CD4-positive, alpha-beta T cell treated with Interferon alpha-2 for 1 hour (primary cell): ENCODE data around the gene SHH.

Experiments used
- DNase-seq, 2 donors: peaks; one replicate each; pipeline ENCODE4 v3.0.0-alpha.2; 2020 to 2022

The SHH gene

DNA sequence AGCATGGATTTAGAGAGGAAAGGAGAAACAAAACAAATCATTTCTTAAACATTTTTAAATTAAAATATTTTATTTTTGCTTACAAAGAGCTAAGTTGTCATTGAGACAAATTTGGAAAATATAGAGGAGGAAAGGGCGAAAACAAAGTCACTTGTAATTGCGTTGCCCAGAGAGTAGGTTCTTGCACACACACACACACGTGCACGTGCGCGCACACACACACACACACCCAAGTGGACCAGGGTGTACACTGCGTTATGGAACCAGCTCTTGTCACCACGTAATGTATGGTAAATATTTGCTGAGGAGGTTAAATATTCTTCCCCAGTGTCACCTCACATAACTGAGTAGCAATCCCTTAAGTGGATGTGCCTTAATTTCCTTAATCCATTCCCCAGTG lies 21.6 kb downstream of the SHH start:
- no peak for DNase-seq

DNA sequence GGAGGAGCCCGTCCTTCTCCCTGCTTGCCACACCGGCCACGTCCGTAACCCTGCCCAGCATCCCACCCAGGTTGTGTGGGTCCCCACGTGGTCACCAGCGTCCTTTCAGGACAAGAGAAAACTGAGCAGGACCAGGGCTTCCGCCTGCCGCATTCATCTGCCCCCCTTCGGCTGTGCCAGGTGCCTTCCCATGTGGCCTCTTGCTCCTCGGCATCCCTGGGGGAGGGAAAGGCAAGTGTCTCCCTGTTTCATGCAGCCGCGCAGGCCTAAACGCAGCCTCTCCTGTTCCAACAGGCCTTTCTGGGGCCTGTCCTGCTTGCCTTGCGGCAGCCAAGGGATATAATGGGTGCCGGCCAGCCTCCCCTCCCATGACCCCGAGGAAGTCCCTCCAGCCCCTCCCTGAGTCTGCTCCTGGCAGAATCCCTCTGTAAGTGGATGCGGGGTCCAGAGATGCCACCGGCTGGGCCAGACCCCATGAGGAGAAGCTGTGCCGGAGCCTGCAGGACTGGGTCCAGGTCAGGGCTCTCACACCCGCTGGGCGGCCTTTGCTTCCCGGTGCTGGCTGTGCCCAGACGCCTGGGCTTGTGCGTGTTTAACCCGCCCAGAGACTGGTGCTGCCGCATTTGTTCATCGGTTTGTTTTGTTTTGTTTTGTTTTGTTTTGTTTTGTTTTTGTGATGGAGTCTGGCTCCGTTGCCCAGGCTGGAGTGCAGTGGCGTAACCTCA lies 23.1 kb downstream of the SHH start:
- DNase-seq: no peak

DNA sequence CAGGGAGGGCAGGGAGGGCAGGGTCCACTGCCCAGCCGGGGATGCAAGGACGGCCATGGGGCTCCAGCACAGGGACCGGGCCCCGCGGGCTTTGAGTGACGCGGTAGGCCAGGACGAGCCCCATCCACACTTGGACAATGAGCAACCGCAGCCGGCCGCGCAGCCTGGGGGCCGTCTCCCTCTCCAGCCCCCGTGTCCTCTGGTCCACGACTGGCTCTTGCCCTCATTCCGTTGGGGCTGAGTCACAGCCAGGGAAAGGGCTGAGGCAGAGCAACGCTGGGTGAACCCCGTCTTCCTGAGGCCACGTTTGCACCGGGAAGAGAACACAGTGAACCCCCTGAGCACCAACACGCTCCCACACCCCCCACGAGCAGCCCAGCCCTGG lies 23.7 kb downstream of the SHH start:
- no peak for DNase-seq

DNA sequence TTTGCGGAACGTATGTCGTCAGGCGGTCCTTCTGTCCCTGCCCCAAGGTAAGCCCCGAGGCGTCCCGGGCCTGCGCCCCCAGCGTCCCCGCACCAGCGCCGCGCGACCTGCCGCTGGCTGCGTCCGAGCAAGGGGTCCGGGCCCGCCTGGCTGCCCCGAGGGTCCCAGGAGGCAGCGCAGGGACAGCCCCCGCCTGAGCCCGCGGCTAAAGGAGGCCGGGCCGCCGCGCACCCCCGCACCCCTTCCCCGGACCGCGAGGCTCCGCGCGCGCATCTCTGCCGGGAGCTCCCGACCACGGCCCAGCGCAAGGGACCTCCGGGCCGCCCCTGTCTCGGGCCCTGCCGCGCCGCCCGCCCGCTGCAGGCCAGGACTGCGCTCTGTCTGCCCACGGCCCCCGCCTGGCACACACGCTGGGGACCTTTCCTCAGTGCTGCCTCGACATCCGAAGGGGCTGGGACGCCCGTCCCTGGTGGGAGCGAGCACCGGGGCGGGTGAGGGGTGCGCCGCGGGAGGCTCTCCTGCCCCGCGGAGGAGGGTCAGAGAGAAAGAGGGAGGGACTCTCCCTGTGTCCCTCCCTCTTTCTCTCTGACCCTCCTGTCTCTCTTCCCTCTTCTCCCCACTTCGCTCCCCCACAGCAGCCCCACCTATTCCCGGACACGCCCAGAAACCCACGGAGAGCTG lies 25.0 kb downstream of the SHH start:
- DNase-seq: no peak

DNA sequence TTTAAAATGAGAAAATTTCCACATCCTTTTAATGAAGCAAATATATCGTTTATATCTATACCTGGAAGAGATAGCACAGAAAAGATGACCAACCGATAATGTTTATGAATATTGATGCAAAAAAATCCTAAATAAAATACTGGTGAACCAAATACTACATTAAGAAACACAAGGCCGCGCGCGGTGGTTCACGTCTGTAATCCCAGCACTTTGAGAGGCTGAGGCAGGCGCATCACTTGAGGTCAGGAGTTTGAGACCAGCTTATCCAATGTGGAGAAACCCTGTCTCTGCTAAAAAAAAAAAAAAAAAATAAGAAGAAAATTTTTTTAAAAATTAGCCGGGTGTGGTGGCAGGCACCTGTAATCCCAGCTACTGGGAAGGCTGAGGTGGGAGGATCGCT lies 25.8 kb downstream of the SHH start:
- no peak for DNase-seq

DNA sequence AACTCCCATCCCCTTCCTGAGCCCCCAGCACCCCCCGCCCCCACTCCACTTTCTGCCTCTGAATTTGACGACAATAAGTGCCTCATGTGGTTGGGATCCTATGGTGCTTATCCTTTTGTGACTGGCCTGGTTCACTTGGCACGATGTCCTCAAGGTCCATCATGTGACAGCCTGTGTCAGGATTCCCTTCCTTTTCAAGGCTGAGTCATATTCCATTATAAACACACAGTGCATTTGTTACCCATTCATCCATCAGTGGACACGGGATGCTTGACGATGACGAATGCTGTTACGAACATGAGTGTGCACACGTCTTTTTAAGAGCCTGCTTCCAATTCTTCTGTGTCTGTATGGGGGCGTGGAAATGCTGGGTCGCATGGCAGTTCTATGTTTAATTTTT lies 26.7 kb downstream of the SHH start:
- no peak for DNase-seq

DNA sequence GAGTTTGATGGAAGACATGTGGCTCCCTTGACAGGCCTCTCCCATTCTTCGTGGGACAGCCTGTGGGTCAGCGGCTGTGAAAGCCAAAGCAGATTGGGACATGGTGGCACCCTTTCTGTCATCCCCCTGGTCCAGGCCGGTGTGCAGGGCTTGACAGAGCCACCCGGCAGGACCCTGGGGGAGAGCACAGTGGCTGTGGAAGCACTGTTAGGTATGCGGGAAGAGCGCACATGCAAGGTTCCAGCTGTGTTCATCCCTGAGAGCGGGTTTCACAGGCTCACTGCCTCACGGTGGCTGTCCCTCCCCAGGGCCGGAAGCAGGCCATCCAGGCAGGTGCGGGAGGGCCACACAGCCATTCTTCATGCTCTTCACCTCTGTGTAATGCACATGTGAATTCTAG lies 29.8 kb downstream of the SHH start:
- DNase-seq: no peak

DNA sequence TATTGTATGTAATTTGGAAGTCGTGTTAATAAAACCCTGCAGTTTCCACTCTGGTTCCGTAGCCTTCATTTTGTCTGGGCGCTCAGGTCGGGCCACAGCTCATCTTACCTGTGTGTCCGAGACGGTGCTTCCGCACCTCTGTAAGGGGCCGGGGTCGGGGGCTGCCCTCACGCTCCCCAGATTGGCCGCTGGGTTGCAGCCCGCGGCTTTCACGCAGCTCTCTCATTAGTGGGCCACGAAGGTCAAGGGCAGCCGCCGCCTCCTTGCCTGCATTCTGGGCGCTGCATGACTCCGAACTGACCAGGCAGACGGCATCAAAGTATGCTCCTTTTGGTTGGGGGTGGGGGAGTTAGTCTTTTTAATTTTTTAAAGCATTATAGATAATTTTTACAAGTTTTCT lies 30.8 kb downstream of the SHH start:
- DNase-seq: no peak

DNA sequence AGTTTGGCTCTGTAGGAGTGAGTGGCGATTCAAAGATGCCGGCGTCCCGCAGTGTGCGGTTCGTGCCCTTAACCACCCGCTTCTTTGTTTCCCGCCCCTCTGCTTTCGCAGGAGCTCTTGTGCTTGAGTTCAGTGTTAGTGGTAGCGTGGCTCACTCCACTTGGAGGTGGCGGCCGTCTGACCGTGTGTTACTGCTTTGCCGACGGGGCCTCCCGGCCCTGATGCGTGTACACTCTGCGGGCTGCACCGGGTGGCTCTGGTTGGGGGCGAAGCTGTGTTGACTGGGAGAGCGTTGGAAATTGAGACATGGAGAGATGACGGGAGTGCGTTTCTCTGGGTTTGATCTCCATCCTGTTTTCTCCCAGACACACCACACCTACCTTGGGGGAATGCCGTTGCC lies 31.4 kb downstream of the SHH start:
- DNase-seq: no peak

DNA sequence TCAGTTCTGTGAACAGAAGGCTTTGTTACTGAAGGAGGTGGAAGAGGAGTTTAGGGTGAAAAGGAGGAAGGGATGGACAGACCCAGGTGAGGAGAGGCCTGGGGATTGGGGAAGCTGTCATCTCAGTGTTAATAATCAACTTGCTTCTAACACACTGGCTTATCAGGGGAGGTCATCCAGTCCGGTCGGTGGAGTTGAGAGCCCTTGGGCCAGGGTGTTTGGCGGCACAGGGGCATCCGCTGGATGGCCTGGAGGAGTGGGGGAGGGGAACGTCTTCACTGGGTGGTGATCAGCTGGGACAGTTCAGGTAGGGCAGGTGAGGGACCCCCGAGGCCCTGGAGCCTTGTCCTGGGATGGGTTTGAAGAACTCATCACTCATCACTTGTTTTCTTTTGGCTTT lies 33.9 kb downstream of the SHH start:
- no peak for DNase-seq

DNA sequence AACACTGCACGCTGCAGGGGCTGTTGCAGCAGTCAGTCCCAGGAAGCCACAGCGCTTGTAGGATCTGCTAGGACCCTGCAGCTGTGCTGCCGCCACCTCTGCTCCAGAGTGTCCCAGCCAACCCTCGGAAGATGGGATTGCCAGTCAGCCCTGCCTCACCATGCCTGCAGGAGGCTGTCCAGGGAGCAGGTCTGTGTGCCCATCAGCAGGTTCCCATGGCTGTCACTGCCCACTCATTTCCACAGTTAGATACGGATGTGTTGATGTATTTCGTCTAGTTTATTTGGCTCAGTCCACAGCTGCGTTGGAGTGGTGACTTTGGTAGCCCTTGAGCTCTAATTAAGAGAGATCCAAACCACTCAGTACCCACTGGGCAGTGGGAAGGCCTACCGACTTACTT lies 35.7 kb downstream of the SHH start:
- DNase-seq: no peak

DNA sequence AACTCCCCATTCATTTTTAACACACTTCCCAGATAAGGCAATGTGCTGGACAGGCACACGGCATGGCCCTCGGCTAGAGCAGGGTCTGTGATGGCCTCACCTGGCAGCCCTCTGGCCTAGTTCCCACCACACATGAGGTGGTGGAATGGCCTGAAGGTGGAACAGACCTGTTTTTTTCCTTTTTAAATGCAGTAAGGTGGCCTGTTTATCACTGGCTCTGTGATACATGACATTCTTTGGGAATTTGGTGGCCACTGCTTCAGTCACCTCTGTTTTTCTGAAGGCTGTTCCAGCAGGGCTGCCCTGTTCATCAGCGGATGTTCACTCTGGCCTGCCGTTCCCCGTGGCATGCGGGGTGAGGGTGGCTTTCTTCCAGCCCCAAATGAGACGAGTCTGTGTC lies 36.6 kb downstream of the SHH start:
- no peak for DNase-seq

DNA sequence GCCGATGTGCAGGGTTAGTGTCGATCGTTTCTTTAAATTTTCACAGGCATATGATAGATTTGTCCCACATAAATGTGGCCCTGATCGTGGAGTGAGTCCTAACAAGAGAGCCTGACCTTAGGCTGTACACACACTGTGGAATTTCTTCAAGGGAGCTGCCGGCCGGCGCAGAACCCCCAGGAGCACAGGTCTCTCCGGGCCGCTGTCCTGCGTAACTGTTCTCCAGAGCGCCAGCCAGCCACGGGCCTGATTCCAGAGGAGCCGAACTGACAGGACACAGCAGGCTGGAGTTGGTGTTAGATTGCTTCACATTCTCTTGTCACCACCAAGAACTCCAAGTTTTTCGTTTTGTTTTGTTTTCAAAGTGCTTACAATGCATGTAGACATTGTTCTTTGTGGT lies 37.3 kb downstream of the SHH start:
- no peak for DNase-seq

DNA sequence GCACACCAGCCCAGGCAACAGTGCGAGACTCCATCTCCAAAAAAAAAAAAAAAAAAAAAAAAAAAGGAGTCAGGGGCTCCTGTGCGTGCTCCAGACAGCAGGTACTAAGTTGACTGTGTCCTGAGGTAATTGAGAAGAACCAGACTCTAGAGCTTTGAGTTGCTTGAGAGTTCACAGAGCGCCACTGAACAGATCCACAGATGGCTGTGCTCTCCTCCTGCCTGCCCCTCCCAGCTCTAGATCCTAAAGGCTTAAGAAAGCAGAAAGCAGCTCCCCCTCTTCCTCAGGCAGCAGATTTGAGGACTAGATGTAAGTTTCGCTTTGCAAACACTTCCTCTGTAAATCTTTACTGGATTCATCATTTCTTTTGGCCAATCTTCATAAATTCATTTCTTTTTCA lies 38.7 kb downstream of the SHH start:
- DNase-seq: no peak

DNA sequence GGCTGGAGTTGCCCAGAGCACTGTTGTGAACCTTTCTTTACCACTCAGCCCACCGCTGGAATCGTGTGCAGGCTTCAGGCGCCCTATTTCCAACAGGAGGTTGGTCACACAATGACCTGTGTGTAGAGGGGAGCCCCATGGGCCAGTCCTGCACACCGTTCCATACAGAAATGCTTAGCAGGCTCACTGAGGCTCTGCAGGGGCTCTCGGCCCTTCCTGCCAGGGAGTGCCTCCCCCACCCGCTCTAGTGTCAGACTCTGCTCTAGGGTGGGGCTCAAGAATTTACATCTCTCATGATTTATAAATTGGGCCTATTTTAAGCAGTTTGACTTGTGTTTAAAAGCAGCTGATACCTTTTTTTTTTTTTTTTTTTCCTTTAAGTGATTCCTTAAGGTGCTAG lies 42.0 kb downstream of the SHH start:
- no peak for DNase-seq

DNA sequence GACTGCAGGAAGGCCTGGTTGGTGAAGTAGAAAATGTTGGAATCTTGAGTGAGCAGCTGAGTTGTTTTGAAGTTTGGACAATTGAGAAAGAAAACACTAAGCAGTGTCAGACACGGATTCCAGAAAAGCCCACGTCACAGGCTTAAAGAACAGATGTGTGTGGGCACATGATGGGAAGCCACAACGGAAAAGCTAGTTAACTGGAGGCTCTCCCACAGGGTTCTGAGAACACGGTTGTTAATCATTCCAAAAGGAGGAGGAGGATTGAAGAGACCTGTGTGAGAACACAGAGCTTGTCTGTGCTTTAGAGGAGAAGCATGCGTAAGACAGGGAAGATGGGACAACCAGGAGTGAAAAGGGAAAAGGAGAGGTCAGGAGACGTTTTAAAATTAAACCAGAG lies 42.6 kb downstream of the SHH start:
- no peak for DNase-seq

DNA sequence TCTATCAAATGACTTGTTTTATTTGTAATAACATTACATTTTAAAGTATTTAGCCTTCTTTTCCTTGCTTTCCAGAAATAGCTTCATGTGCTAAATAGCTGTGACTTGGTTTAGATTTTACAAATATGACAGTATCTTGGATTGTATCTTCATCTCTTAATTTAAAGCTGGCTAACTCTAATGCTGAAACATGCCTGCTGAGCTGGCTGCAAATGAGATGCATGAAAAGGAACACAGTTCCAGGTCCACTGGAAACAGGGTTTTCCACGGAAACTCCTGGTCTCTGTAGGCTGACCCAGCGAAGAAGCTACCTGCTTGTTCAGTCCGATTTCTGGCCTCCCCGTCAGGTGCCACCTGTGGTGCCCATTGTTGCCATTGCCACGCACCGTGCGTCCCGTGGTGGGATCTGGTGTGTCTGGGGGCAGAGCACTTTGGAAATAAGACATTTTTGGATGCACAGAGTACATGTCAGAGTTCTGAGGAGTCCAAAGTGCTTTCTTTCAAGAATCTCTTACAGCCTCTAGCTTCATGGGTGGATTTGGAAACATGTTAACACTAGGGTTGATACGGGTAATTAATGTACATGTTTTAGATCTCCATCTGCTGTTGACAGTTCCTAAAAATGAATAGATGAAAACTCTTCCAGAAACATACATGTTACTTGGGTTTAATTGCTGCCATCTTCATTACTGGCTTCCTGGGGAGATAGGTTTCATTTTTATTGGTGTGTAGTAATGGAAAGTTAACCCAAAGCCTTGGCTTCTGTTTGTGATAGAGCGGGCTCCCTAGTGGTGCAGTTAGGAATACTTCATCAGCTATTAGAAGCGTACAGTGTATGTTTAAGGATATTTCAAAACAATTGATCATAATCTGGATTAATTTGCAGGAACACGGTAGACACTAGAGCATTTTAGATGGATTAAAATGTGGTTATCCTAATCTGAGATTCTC lies 45.0 kb downstream of the SHH start:
- no peak for DNase-seq

DNA sequence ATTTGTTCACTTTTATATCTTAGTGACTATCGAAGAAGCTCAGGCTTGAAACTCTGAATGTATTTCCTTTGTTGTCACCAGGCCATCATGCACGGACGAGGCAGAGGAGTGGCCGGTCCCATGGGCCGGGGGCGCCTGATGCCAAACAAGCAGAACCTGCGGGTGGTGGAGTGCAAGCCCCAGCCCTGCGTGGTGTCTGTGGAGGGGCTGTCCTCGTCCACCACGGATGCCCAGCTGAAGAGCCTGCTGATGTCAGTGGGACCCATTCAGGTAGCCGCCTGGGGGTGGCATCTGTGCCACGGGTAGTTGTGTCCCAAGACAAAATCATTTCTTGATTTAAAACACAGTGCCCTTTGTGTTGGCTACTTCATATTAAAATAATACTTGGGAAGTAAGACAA lies 45.9 kb downstream of the SHH start:
- DNase-seq: no peak

DNA sequence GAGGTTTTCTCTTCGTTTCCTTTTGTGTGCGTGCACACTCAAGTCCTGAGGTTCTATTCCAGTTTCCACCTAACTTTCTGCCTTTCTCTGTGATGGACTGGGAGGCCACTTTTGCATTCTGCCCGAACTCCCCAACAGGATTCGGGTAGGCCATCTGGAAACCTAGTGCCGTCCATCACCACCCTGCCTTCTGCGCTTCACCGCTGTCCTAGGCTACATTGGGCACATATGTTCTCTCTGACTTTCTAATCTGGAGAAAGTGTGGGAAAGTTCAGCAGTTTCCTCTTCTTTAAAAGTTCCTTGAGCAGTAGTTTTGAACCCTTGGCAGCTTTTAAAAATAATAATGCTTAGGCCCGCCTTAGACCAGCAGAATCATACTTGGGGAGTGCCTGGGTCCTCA lies 46.8 kb downstream of the SHH start:
- no peak for DNase-seq

DNA sequence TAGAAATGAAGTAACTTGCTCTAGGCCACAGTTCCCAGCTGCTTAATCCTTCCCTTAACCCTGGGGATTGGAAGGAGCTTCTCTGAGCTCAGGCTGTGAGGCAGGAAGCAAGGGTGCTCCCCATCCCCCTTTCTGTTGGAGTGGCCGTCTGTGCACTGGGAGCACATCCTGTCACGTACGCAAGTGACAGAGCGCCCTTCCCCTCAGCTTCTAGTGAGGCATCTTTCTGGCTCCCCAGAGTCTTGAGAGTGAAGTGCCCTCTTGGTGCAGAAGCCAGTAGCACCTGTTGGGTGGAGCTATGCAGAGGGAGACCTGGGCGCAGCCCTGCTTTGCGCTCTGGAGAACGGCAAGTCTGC lies 47.8 kb downstream of the SHH start:
- DNase-seq: peak in 1 of 2 donors; percentile 29

DNA sequence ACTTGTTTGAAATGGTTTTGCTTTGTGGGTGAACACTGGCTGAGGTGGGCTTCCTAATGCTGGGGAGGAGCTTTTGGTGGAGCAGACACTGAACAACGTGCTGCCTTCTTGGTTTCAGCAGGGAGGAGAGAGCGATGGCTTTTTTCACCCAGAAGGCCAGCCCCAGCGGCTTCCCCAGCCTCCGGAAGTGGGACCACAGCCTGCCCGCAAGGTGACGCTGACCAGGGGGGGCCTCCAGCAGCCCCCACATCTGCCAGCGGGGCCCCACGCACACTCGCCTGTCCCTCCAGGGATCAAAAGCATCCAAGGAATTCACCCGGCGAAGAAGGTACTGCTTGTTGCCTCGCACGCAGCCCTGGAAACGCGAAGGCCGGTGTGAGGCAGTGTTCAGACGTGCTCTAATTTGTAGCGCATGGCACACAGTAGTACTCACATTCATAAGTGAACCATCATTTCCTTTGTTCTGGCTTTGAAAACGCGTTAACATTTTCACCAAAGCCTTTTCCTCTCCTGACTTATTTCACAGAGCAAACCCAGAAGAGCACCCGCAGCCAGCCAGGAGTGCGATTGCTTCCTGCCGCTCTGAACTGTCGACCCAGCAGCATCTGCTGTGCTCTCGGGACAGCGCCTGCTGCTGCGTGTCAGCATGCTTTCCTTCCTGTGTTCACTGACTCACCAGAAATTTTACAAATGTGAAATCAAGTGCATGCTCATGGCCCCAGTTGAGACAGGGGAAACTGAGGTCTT lies 48.4 kb downstream of the SHH start:
- DNase-seq: peak; percentile 28 to 50

DNA sequence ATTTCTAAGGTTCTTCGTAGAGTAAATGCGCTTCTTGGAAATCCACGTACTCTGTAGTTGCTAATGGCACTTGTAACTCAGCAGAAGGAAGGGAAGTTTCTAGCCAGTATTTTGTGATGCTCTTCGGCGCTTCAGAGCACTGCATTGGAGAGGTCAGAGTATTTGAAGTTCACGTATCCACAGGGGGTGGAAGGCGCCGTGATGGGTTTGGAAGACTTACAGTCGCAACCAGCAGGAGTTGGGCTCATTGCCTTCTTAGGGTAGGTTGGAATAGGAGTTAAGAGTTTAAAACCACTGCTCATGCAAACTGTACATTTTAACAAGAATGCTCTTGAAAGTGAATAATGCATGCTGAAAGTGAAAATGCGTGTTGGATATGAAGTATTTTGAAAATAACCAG lies 49.1 kb downstream of the SHH start:
- no peak for DNase-seq

DNA sequence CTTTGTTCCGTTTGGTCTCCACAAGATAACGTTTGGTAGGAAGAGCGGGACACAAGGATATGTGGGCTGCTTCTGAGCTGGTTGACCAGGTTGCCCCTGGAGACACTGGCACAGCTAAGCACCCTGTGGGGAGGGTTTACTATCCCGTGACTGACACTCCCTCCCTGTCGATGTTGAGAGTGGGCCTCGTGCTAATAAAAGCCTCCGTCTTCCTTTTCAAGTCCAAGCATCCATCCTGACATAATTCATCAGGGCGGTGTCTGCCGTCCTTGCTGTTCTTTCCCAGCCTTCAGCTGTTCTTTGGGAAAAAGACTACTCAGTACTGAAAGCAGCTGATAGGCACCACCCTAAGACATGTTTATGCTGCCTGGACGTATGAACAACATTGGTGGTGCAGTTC lies 49.6 kb downstream of the SHH start:
- DNase-seq: no peak
